22Rv1 (cell line): Measurements from ENCODE around the gene COPS8.

Experiments
- CTCF ChIP-seq: fragments of 450-650 bp; IDR thresholded peaks from 2 replicates; pipeline ENCODE4 v1.5.1; 2017; ENCODE audit warnings: mild to moderate bottlenecking
- ZFX ChIP-seq: fragments of 450-650 bp; IDR thresholded peaks from 2 replicates; pipeline ENCODE4 v1.6.1; 2017; ENCODE audit warnings: antibody characterized with exemption, borderline replicate concordance

- TF ChIP-seq CTCF (no peak), ZFX (no peak)
Measured at GRCh38 chr2:237056287-237056875, 29.3 kb upstream of the COPS8 start.
